Fibroblast of skin of left quadriceps (primary cell): ENCODE measurements around the gene DCTN5.
"Not testable (repeated sequence)": the region's sequence is repeated elsewhere in the genome, so short reads cannot be mapped to it uniquely, and the experiment has no call there.

ENCODE experiments used
- DNase-seq, 2 experiments: peaks; one replicate each; pipeline ENCODE4 v3.0.0-alpha.2; 2013; ENCODE audit warnings: low read depth in 2 of 2

Gene DCTN5

GRCh38 chr16:23640931-23641765 is at the start of gene DCTN5, which contains the start of gene PALB2:
Gene DCTN5, plus strand, starts transcription at chr16:23641466. Its CDS starts 77 bp downstream, at chr16:23641543.
Gene PALB2, minus strand, starts transcription at chr16:23641310. Its CDS starts 153 bp downstream, at chr16:23641157.
- DNase-seq: peak; percentile 80 to 82

GRCh38 chr16:23594186-23594585 is 47.1 kb upstream of the DCTN5 start:
- DNase-seq: no peak

- no peak for DNase-seq
Observed at GRCh38 chr16:23595246-23595950, 45.9 kb upstream of the DCTN5 start.

- peak; percentile 59 to 61 for DNase-seq
Observed at GRCh38 chr16:23595951-23596720, 45.1 kb upstream of the DCTN5 start, which contains the start of gene NDUFAB1. Gene NDUFAB1, minus strand, starts transcription at chr16:23596316. Its CDS starts 26 bp downstream, at chr16:23596290.

- DNase-seq: no peak
Observed at GRCh38 chr16:23597003-23597756, 44.1 kb upstream of the DCTN5 start.

GRCh38 chr16:23607726-23608125 is 33.5 kb upstream of the DCTN5 start:
- no peak for DNase-seq

GRCh38 chr16:23608194-23608593 is 33.1 kb upstream of the DCTN5 start:
- no peak for DNase-seq

GRCh38 chr16:23609929-23610328 is 31.3 kb upstream of the DCTN5 start:
- no peak for DNase-seq

GRCh38 chr16:23610905-23611304 is 30.4 kb upstream of the DCTN5 start:
- not testable (repeated sequence) for DNase-seq

- no peak for DNase-seq
Observed at GRCh38 chr16:23611936-23612335, 29.3 kb upstream of the DCTN5 start.

- no peak for DNase-seq
Observed at GRCh38 chr16:23615805-23616204, 25.5 kb upstream of the DCTN5 start.

GRCh38 chr16:23624092-23624491 is 17.2 kb upstream of the DCTN5 start:
- no peak for DNase-seq

GRCh38 chr16:23629516-23629915 is 11.8 kb upstream of the DCTN5 start:
- DNase-seq: no peak

- DNase-seq: not testable (repeated sequence)
Observed at GRCh38 chr16:23631874-23632273, 9.4 kb upstream of the DCTN5 start.

- DNase-seq: no peak
Observed at GRCh38 chr16:23634461-23635036, 6.7 kb upstream of the DCTN5 start.

GRCh38 chr16:23635958-23636357 is 5.3 kb upstream of the DCTN5 start:
- DNase-seq: no peak

GRCh38 chr16:23640615-23640930 is 693 bp upstream of the DCTN5 start:
- DNase-seq: no peak

- DNase-seq: no peak
Observed at GRCh38 chr16:23642246-23642774, 1.0 kb downstream of the DCTN5 start.

GRCh38 chr16:23650674-23651416 is 9.6 kb downstream of the DCTN5 start:
- no peak for DNase-seq

- DNase-seq: no peak
Observed at GRCh38 chr16:23651943-23652468, 10.7 kb downstream of the DCTN5 start.
